ENCODE results near the gene HPSE.
"Not testable (repeated sequence)": the region's sequence is repeated elsewhere in the genome, so short reads cannot be mapped to it uniquely, and the experiment has no call there.

Gene HPSE

DNA sequence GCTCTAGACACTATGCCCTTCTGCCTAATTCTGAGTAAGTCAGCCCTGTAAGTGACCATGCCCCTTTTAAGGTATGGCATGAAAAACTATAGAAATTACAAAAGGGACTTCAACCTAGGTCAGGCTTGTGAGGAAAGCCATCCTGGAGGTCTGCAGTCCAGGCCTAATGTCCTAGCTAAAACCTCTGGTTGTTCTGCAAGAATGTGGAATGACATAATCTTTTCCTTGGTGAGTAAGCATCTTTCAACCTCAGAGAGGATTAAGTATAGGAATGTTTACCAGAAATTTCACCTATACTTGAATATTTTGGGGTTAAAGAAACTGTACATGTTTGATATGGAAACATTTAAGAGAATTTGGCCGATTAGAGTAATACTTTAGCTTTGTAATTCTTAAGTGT is 23.8 kb upstream of the HPSE start:
- Mint-ChIP-seq H3K27ac (no peak overlapping the region), H3K9me3 (peaks cover 6% of the 10 kb centered on the region), H3K27me3 (no peaks in the 10 kb centered on the region), H3K4me3 (no peak overlapping the region), H3K4me1 (peaks cover 3% of the 10 kb centered on the region), H3K36me3 (no peaks in the 10 kb centered on the region)
- no peak for ATAC-seq (ENCODE audit: low read depth)
- no peak for DNase-seq (ENCODE audit: low spot score in 2 of 2)

DNA sequence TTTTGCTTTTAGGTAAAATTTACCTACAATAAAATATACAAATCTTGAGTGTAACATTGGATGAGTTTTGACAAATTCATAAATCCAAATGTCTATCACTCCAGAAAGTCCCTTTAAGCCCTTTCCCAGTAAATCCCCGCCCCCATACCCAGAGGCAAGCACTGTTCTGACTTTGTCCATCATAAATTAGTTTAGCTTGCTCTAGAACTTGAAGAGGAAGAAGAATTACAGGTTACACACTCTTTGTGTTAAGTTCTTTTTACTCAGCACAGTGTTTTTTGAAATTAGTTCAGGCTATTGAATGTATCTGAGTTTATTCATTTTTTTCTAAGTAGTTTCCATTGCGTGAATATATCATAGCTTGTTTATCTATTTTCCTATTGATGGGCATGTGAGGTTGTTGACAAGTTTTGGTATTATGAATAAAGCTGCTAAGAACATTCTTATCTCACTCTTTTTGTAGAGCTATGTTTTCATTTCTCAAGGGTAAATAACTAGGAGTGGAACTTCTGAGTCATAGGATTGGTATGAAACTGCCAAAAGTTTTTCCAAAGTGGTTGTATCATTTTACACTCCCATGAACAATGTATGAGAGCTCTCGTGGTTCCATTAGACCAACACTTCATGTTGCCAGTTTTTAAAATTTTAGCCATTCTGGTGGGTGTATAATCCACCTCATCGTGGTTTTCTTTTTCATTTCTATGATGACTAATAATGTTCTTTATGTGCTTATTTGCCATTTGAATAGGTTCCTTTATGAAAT is 22.4 kb upstream of the HPSE start:
- Mint-ChIP-seq H3K27ac (no peak overlapping the region), H3K36me3 (no peaks in the 10 kb centered on the region), H3K4me3 (no peak overlapping the region), H3K4me1 (no peaks in the 10 kb centered on the region), H3K27me3 (no peaks in the 10 kb centered on the region), H3K9me3 (peaks cover 8% of the 10 kb centered on the region)
- DNase-seq (ENCODE audit: low spot score in 2 of 2), result no peak
- no peak for ATAC-seq (ENCODE audit: low read depth)

DNA sequence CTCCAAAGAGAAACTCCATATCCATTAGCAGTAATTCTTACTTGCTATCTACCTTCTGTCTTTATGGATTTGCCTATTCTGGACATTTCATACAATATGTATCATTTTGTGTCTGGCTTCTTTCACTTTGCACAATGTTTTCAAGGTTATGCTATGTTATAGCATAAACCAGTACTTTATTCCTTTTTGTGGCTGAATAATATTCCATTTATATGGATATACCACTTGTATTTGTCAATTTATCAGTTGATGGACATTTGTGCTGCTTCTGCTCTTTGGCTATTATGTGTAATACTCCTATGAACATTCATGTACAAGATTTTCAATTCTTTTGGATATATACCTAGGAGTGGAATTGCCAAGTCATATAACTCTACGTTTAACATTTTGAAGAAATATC is 18.9 kb upstream of the HPSE start:
- Mint-ChIP-seq H3K9me3 (peaks cover 8% of the 10 kb centered on the region), H3K27me3 (no peaks in the 10 kb centered on the region), H3K27ac (no peak overlapping the region), H3K36me3 (no peaks in the 10 kb centered on the region), H3K4me1 (peaks cover 3% of the 10 kb centered on the region), H3K4me3 (no peak overlapping the region)
- ATAC-seq (ENCODE audit: low read depth), result no peak
- no peak for DNase-seq (ENCODE audit: low spot score in 2 of 2)

DNA sequence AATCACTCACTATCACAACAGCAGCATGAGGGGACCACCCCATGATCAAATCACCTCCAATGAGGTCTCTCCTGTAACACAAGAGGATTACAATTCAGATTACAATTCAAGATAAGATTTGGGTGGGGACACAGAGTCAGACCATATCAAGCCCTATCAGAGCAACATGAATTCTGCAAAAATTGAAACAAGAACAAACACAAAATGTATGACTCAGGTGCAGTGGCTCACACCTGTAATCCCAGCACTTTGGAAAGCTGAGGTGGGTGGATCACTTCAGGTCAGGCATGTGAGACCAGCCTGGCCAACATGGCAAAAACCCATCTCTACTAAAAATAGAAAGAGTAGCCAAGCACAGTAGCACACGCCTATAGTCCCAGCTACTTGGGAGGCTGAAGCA is 13.4 kb upstream of the HPSE start:
- H3K9me3 Mint-ChIP-seq, result peaks cover 17% of the 10 kb centered on the region
- H3K4me3 Mint-ChIP-seq, result no peak overlapping the region
- H3K36me3 Mint-ChIP-seq, result peaks cover 5% of the 10 kb centered on the region
- peaks cover 3% of the 10 kb centered on the region for H3K4me1 Mint-ChIP-seq
- DNase-seq (ENCODE audit: low spot score in 2 of 2) (no peak), ATAC-seq (ENCODE audit: low read depth) (no peak)
- H3K27ac Mint-ChIP-seq, result no peak overlapping the region
- H3K27me3 Mint-ChIP-seq, result no peaks in the 10 kb centered on the region

DNA sequence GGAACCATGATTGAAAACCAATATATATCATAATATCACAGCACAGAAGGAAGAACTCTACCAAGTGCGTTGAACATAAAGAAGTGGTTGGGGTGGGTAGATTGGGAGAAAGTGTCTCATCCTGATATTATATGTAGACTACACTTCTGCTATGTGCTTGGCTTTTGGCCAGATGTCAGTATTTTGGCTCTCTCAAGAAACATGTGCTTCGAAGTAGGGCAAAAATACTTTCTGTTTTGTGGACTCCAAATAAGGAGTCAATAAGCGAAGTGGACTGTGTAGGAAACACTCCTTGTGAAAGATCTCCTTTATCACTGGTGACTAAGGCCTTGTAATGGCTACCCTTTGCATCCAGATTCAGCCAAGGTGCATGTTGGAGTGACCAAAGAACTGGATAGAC is 7.8 kb upstream of the HPSE start:
- ATAC-seq (ENCODE audit: low read depth) (no peak), DNase-seq (ENCODE audit: low spot score in 2 of 2) (no peak)
- Mint-ChIP-seq H3K9me3 (peaks cover 16% of the 10 kb centered on the region), H3K36me3 (peaks cover 4% of the 10 kb centered on the region), H3K27me3 (peaks cover 1% of the 10 kb centered on the region), H3K4me1 (peaks cover 2% of the 10 kb centered on the region), H3K4me3 (no peak overlapping the region), H3K27ac (no peak overlapping the region)

DNA sequence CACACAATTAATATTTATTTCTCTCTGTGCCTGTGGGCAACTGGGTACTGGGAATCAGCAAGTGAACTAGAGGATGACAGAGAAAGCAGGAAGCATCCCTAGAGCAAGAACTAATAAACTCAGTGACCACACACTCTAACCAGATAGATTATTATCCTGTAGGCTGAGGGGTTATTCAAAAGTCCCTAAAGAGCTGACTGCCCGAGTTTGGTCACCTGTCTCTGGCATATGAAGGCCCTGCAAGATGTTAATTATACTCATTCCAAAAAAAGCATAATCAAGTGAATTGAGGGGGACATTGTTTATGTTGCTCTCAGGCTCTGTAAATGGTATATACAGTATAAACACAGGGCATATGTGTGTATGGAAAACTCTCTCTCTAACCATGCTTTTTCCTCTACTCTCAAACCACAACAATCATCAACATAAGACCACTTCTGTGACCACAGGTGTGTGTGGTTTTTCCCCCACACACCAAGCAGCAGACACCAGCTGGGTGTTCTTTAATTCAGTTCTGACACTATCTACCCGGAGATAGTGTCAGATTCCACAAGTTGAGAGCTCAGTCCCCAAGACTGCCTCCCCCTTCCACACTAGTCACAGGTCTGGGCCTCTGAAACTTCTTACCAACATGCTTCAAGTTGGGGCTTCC is 6.2 kb upstream of the HPSE start:
- H3K4me3 Mint-ChIP-seq, result no peak overlapping the region
- H3K9me3 Mint-ChIP-seq, result peaks cover 2% of the 10 kb centered on the region
- ATAC-seq (ENCODE audit: low read depth) (no peak), DNase-seq (ENCODE audit: low spot score in 2 of 2) (no peak)
- peaks cover 2% of the 10 kb centered on the region for H3K36me3 Mint-ChIP-seq
- peaks cover 3% of the 10 kb centered on the region for H3K4me1 Mint-ChIP-seq
- H3K27ac Mint-ChIP-seq, result no peak overlapping the region
- peaks cover 1% of the 10 kb centered on the region for H3K27me3 Mint-ChIP-seq

DNA sequence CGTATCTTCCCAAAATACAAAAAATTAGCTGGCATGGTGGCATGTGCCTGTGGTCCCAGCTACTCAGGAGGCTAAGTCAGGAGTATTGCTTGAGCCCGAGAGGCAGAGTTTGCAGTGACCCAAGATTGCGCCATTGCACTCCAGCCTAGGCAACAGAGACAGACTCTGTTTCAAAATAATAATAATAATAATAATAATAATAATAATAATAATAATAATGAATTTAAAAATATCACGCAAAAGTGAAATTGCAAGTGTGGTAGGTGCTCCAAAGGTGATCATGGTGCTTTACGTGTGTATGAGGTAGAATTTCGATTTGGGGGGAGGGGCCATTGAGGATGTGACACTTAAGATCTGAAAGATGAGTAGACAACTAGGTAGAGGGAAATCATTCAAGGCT is 4.9 kb upstream of the HPSE start:
- Mint-ChIP-seq H3K27ac (no peak overlapping the region), H3K9me3 (peaks cover 2% of the 10 kb centered on the region), H3K4me3 (no peak overlapping the region), H3K36me3 (peaks cover 2% of the 10 kb centered on the region), H3K4me1 (peaks cover 12% of the 10 kb centered on the region), H3K27me3 (peaks cover 1% of the 10 kb centered on the region)
- DNase-seq (ENCODE audit: low spot score in 2 of 2) (no peak), ATAC-seq (ENCODE audit: low read depth) (no peak)

DNA sequence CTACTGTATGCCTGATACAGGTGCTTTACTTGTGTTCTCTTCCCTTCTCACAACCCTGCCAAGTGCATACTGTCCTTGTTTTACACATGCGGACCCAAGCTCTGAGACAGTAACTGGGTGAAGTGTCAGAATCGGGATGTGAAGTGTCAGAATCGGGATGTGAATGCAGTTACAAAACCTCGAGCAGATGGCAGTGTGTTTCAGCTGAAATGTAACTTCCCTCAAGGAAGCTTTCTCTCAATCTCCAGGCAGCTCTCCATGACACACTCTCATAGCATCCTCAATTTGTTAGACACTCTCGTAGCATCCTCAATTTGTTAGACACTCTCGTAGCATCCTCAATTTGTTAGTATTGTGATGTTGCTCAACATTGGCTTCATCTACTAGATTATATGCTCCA is 1.1 kb upstream of the HPSE start:
- H3K9me3 Mint-ChIP-seq, result peaks cover 2% of the 10 kb centered on the region
- DNase-seq (ENCODE audit: low spot score in 2 of 2) (no peak), ATAC-seq (ENCODE audit: low read depth) (no peak)
- peaks cover 16% of the 10 kb centered on the region for H3K4me1 Mint-ChIP-seq
- H3K36me3 Mint-ChIP-seq, result peaks cover 2% of the 10 kb centered on the region
- peak overlapping the region; percentile 81 for H3K4me3 Mint-ChIP-seq
- H3K27ac Mint-ChIP-seq, result no peak overlapping the region
- H3K27me3 Mint-ChIP-seq, result peaks cover 1% of the 10 kb centered on the region

DNA sequence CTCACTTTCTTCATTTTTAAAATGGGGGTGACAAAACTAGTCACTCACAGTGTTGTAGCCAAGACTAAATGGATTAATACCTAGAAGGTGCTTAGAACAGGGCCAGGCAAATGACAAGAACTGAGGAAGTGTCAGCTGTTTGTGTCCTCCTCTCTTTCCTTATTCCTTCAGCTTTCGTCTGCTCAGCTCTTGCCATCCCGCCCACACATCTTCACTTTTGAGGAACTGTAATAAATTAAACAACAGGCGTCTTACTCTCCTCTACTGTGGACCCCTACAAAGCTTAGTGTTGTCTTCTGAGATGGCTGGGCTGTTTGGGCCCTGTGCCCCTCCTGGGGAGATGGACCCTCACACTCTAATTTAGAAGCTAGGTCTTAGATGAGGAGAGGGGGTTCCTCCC is 2.7 kb downstream of the HPSE start:
- no peak overlapping the region for H3K27ac Mint-ChIP-seq
- H3K4me3 Mint-ChIP-seq, result no peak overlapping the region
- no peak for ATAC-seq (ENCODE audit: low read depth)
- no peaks in the 10 kb centered on the region for H3K9me3 Mint-ChIP-seq
- DNase-seq (ENCODE audit: low spot score in 2 of 2), result no peak
- peaks cover 2% of the 10 kb centered on the region for H3K27me3 Mint-ChIP-seq
- H3K36me3 Mint-ChIP-seq, result peaks cover 2% of the 10 kb centered on the region
- peaks cover 19% of the 10 kb centered on the region for H3K4me1 Mint-ChIP-seq

DNA sequence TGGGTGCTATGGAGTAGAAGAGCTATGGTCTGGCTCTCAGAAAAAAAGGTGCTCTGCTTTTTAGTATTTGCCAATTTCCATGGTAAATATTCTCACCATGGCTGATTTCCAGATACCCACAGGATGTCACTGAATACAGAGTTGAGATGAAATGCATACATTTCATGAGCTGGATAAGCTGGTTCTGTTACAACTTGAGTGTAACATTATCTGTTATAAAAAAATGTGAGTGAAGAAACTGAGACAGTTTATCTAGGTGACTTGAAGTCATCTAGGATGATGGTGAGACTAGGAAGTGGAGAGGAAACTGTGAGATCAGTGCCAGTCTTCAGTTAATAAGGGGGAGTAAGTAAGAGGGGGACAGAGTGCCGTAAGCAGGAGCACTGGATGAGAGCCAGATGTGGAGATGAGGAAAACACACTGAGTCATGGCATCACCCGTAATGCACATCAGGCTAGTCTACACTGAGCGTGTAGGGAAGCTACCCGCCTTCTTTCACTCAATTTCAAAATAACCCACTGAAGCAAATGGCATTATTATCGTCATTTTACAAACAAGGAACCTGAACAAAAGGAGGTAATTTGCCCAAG is 5.0 kb downstream of the HPSE start:
- Mint-ChIP-seq H3K27me3 (peaks cover 2% of the 10 kb centered on the region), H3K4me3 (no peak overlapping the region), H3K9me3 (no peaks in the 10 kb centered on the region), H3K4me1 (peaks cover 8% of the 10 kb centered on the region), H3K27ac (no peak overlapping the region), H3K36me3 (peaks cover 2% of the 10 kb centered on the region)
- ATAC-seq (ENCODE audit: low read depth) (no peak), DNase-seq (ENCODE audit: low spot score in 2 of 2) (no peak)

DNA sequence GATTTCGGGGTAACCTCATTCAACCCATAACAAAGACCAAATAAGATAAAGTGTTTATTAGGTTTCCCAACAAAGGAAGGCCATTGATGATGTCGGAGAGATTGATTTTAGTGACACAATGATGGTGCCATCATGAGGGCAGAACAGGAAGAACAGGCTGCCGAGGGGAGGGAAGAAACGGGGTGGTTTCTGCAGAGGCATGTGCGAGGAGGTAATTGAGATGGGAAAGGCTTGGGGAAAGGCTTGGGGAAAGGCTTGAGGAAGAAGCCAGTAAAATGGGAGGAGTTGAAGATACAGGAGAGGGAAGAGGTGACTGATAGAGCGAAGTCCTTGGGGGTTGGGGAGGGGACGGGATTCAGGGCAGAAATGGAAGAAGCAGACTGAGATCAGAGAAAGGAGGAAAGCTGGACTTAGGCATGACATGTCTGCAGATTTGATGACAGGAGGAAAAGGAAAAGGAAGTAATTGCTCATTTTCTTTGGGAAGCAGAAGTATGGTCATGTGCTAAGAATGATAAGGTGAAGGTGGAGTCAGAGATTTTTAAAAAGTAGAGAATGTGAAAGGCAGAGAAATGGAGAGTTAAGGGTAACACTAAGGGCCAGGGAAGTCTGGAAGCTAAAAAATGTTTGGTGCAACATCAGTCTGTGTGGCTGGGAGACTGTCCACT is 6.0 kb downstream of the HPSE start:
- Mint-ChIP-seq H3K4me3 (no peak overlapping the region), H3K27me3 (peaks cover 2% of the 10 kb centered on the region), H3K36me3 (peaks cover 2% of the 10 kb centered on the region), H3K4me1 (peaks cover 3% of the 10 kb centered on the region), H3K9me3 (no peaks in the 10 kb centered on the region), H3K27ac (no peak overlapping the region)
- ATAC-seq (ENCODE audit: low read depth) (no peak), DNase-seq (ENCODE audit: low spot score in 2 of 2) (no peak)

DNA sequence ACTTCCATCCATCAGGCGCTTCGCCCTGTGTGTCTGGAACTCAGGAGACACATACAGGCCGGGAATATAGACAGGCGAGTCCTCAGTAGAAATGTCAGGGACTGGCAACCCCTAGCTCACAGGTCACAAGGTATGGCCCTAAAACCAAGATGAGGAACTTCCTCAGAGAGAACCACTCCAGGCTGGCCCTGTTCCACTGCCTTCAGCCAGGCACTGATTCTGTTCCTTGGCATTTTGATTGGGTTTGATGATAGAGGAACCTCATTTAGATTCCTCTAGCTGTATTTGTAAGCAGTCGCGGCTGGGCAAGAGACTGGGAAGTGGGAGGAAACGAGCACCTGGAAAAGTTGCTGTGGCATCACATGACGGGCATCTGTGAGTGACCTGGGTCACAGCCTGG is 8.1 kb downstream of the HPSE start:
- Mint-ChIP-seq H3K27ac (no peak overlapping the region), H3K27me3 (peaks cover 2% of the 10 kb centered on the region), H3K9me3 (no peaks in the 10 kb centered on the region), H3K4me3 (no peak overlapping the region), H3K36me3 (peaks cover 2% of the 10 kb centered on the region), H3K4me1 (peaks cover 3% of the 10 kb centered on the region)
- no peak for DNase-seq (ENCODE audit: low spot score in 2 of 2)
- ATAC-seq (ENCODE audit: low read depth), result no peak

DNA sequence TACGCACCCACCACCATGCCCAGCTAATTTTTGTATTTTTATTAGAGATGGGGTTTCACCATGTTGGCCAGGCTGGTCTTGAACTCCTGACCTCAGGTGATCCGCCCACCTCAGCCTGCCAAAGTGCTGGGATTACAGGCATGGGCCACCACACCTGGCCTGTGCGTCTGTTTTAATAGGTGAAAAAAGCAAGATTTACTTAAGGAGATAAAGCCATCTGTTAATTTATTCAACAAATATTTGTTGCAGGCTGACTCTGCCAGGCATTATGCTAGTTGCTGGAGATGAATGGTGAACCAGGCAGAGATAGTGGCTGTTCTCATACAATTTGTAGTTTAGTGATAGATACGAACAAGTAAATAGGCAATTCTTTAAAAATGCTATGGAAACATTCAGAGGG is 9.3 kb downstream of the HPSE start:
- not testable (repeated sequence) for H3K36me3 Mint-ChIP-seq; H3K4me1 Mint-ChIP-seq; DNase-seq (ENCODE audit: low spot score in 2 of 2); H3K4me3 Mint-ChIP-seq; H3K9me3 Mint-ChIP-seq; H3K27me3 Mint-ChIP-seq; H3K27ac Mint-ChIP-seq; ATAC-seq (ENCODE audit: low read depth)

DNA sequence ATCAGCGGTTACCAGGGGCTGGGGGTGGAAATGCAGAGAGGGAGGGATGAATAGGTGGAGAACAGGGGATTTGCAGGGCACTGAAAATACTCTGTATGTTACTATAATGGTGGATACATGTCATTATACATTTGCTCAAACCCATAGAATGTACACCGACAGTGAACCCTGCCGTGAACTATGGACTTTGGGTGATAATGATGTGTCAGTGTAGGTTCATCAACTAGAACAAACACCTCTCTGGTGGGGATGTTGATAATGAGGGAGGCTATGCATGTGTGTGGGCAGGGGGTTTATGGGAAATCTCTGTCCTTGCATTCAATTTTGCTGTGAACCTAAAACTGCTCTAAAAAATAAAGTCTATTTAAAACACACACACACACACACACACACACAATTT is 11.5 kb downstream of the HPSE start:
- no peaks in the 10 kb centered on the region for H3K27me3 Mint-ChIP-seq
- no peak overlapping the region for H3K27ac Mint-ChIP-seq

More for the DNA sequence above, 11.5 kb downstream of the HPSE start:
- Mint-ChIP-seq H3K4me1 (no peaks in the 10 kb centered on the region), H3K9me3 (no peaks in the 10 kb centered on the region), H3K36me3 (no peaks in the 10 kb centered on the region), H3K4me3 (no peak overlapping the region)
- DNase-seq (ENCODE audit: low spot score in 2 of 2), result no peak
- no peak for ATAC-seq (ENCODE audit: low read depth)

All from memory B cell (primary cell).